DND-41 (cell line): ENCODE data around the gene SORT1.

Experiments used
- CTCF ChIP-seq: IDR thresholded peaks from 2 replicates; pipeline ENCODE4 v1.5.1; 2012; ENCODE audit warnings: borderline replicate concordance, low read length, moderate library complexity, mild to moderate bottlenecking; ENCODE audit not compliant: poor library complexity, severe bottlenecking; ENCODE audit errors: extremely low read depth
- EZH2 ChIP-seq: IDR thresholded peaks from 3 replicates; pipeline ENCODE4 v1.6.1; 2012; ENCODE audit warnings: borderline replicate concordance, low read depth, mild to moderate bottlenecking, moderate library complexity, low read length, inconsistent platforms; ENCODE audit not compliant: severe bottlenecking

- TF ChIP-seq CTCF: no peak
- TF ChIP-seq EZH2: no peak
These were observed 27.9 kb upstream of the SORT1 start for GRCh38 chr1:109425391-109426280.
